Keratinocyte (primary cell): ENCODE data around the gene RNF112. TPM values are rescaled to one million over a fixed set of nuclear protein-coding genes. Genes with fewer than 3 reads are reported as not detected.

Experiments
- DNase-seq: peaks from one replicate; pipeline ENCODE4 v3.0.0-alpha.2; 2011; ENCODE audit warnings: low read depth, missing footprints, low spot score
- FAIRE-seq: peaks from 2 replicates; lab custom pipeline; 2011; peaks lifted over from hg19 to GRCh38; lab: Jason Lieb, UNC
- H2AFZ ChIP-seq: 2 replicates; pipeline ENCODE4 v1.6.0; 2012; ENCODE audit warnings: low read length, control low read depth, inconsistent platforms; ENCODE audit not compliant: control insufficient read depth
- H3K27ac ChIP-seq: 2 replicates; pipeline ENCODE4 v1.5.1; 2011; ENCODE audit warnings: low read length; ENCODE audit not compliant: control insufficient read depth, insufficient read depth
- H3K27me3 ChIP-seq: 3 replicates; pipeline ENCODE4 v1.6.0; 2011; ENCODE audit warnings: low read length; ENCODE audit not compliant: control insufficient read depth, insufficient read depth; ENCODE audit errors: extremely low read depth
- H3K36me3 ChIP-seq, 2 experiments: 2 replicates in 1 of 2; 3 replicates in 1 of 2; pipeline ENCODE4 v1.5.1; 2011; ENCODE audit warnings: low read length in 2 of 2, mild to moderate bottlenecking in 1 of 2; ENCODE audit not compliant: control insufficient read depth in 2 of 2, insufficient read depth in 2 of 2; ENCODE audit errors: extremely low read depth in 1 of 2
- H3K4me1 ChIP-seq: 3 replicates; pipeline ENCODE4 v1.5.1; 2011; ENCODE audit warnings: low read length; ENCODE audit not compliant: control insufficient read depth, insufficient read depth; ENCODE audit errors: extremely low read depth
- H3K4me2 ChIP-seq: 3 replicates; pipeline ENCODE4 v1.6.0; 2011; ENCODE audit warnings: low read depth, low read length; ENCODE audit not compliant: control insufficient read depth, insufficient read depth; ENCODE audit errors: extremely low read depth
- H3K4me3 ChIP-seq, 3 experiments: fragments of 200-600 bp in 1 of 3; sonication (generic) in 1 of 3; 2 replicates in 2 of 3; 3 replicates in 1 of 3; pipeline ENCODE4 v1.5.1; 2011 to 2016; ENCODE audit warnings: low read length in 3 of 3, mild to moderate bottlenecking in 3 of 3, control low read depth in 2 of 3, inconsistent platforms in 1 of 3, low read depth in 1 of 3, mixed read lengths in 1 of 3, mixed run types in 1 of 3, moderate library complexity in 1 of 3; ENCODE audit not compliant: control insufficient read depth in 2 of 3, insufficient read depth in 2 of 3; ENCODE audit errors: extremely low read depth in 1 of 3
- H3K79me2 ChIP-seq: 2 replicates; pipeline ENCODE4 v1.6.0; 2012; ENCODE audit warnings: low read length; ENCODE audit not compliant: control insufficient read depth, insufficient read depth
- H3K9ac ChIP-seq: 3 replicates; pipeline ENCODE4 v1.6.0; 2011; ENCODE audit warnings: low read length; ENCODE audit not compliant: control insufficient read depth, insufficient read depth; ENCODE audit errors: extremely low read depth
- H3K9me1 ChIP-seq: 3 replicates; pipeline ENCODE4 v1.6.0; 2011; ENCODE audit warnings: low read length; ENCODE audit not compliant: control insufficient read depth, insufficient read depth; ENCODE audit errors: extremely low read depth
- H3K9me3 ChIP-seq: 2 replicates; pipeline ENCODE4 v1.5.1; 2012; ENCODE audit warnings: low read depth, low read length; ENCODE audit not compliant: control insufficient read depth
- H4K20me1 ChIP-seq: 3 replicates; pipeline ENCODE4 v1.6.0; 2011; ENCODE audit warnings: low read length; ENCODE audit not compliant: control insufficient read depth, insufficient read depth; ENCODE audit errors: extremely low read depth
- CTCF ChIP-seq, 3 experiments: IDR thresholded peaks in 1 of 3; conservative IDR thresholded peaks in 1 of 3; optimal IDR thresholded peaks in 1 of 3; 2 replicates in 2 of 3; 3 replicates in 1 of 3; pipeline versions ENCODE3 to v1.5.1; 2011; ENCODE audit warnings: low read length in 3 of 3, mild to moderate bottlenecking in 3 of 3, moderate library complexity in 2 of 3, control low read depth in 1 of 3, inconsistent platforms in 1 of 3; ENCODE audit not compliant: insufficient read depth in 2 of 3; ENCODE audit errors: extremely low read depth in 1 of 3
- EZH2 ChIP-seq: IDR thresholded peaks from one replicate; pipeline ENCODE4 v1.6.1; 2012; ENCODE audit warnings: inconsistent platforms, mild to moderate bottlenecking, low read length, moderate library complexity
- dilution Hi-C: fragments of 300-500 bp; cut with MboI; formaldehyde crosslinking; loops from one replicate; pipeline ENCODE4 v1.7.0; 2020; ENCODE audit warnings: low sequenced_read_pairs; ENCODE audit not compliant: extremely low pct_ligation_motif_present
- polyA plus RNA-seq, 5 experiments: library from polyadenylated mRNA; depleted of rRNA in 3 of 5; stranded (reverse) in 3 of 5; stranded (forward) in 1 of 5; unstranded in 1 of 5; fragments of >200 nt; gene quantifications; 1 replicate in 1 of 5; 2 replicates in 3 of 5; 3 replicates in 1 of 5; pipeline versions ENCODE4 v1.2.1 to v1.2.3, GENCODE V29; 2011 to 2012; ENCODE audit warnings: missing spikeins in 2 of 5, low read depth in 1 of 5, low replicate concordance in 1 of 5

The RNF112 gene
- polyA plus RNA-seq, 1 donor (not counting 4 experiments of a cell fraction or from before 2014, with no cell fraction given) = 0.05 TPM

- H3K36me3 ChIP-seq = no peaks in the 10 kb centered on the region
- dilution Hi-C loops = no loop called here
- H3K4me3 ChIP-seq = no peak overlapping the region
- H3K9me1 ChIP-seq = no peaks in the 10 kb centered on the region
- H3K9me3 ChIP-seq = peaks cover 2% of the 10 kb centered on the region
- H3K27ac ChIP-seq = no peak overlapping the region
- no peak overlapping the region for H3K9ac ChIP-seq
- H3K27me3 ChIP-seq = no peaks in the 10 kb centered on the region
- no peaks in the 10 kb centered on the region for H3K79me2 ChIP-seq
- H2AFZ ChIP-seq = no peak overlapping the region
- DNase-seq (no peak), FAIRE-seq (no peak)
- H3K4me2 ChIP-seq = no peak overlapping the region
- no peaks in the 10 kb centered on the region for H4K20me1 ChIP-seq
- no peak for TF ChIP-seq CTCF (optimal IDR thresholded peaks at IDR 0.05 in 1 of 3, IDR thresholded peaks at IDR 0.05 in 1 of 3, conservative IDR thresholded peaks at IDR 0.05 in 1 of 3; ENCODE audit: extremely low read depth in 1 of 3, insufficient read depth in 2 of 3, low read length in 3 of 3)
- no peak for TF ChIP-seq EZH2
- no peaks in the 10 kb centered on the region for H3K4me1 ChIP-seq
Observed at GRCh38 chr17:19442731-19443130, 31.7 kb downstream of the RNF112 start.

DNA sequence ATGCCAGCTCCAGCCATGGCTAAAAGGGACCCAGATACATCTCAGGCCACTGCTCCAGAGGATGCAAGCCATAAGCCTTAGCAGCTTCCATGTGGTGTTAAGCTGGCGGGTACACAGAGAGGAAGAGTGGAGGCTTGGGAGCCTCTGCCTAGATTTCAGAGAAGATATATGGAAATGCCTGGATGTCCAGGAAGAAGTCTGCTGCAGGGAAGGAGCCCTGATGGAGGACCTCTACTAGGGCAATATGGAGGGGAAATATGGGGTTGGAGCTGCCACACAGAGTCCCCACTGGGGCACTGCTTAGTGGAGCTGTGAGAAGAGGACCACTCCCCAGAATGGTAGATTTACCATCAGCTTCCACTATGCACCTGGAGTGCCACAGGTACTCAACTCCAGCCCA, 32.1 kb downstream of the RNF112 start:
- Histone ChIP-seq H3K27me3 (no peaks in the 10 kb centered on the region), H3K9me3 (peaks cover 2% of the 10 kb centered on the region), H3K27ac (no peak overlapping the region), H3K79me2 (no peaks in the 10 kb centered on the region), H3K4me1 (no peaks in the 10 kb centered on the region), H3K4me3 (no peak overlapping the region), H3K9ac (no peak overlapping the region), H4K20me1 (no peaks in the 10 kb centered on the region), H2AFZ (no peak overlapping the region), H3K4me2 (no peak overlapping the region), H3K36me3 (no peaks in the 10 kb centered on the region), H3K9me1 (no peaks in the 10 kb centered on the region)
- FAIRE-seq = no peak
- TF ChIP-seq CTCF (optimal IDR thresholded peaks at IDR 0.05 in 1 of 3, IDR thresholded peaks at IDR 0.05 in 1 of 3, conservative IDR thresholded peaks at IDR 0.05 in 1 of 3; ENCODE audit: extremely low read depth in 1 of 3, insufficient read depth in 2 of 3, low read length in 3 of 3) = no peak
- no peak for TF ChIP-seq EZH2
- DNase-seq = no peak
- dilution Hi-C loops = no loop called here
